Heart left ventricle (tissue), 13 donors: Measurements from ENCODE around the gene KCNS3.

ENCODE experiments used
- CTCF ChIP-seq, 12 donors: fragments of 200-600 bp; sonication (generic) in 4 of 12; IDR thresholded peaks; one replicate each; pipeline versions ENCODE4 v1.5.0 to v1.8.0; 2018 to 2022; ENCODE audit warnings: antibody characterized with exemption in 12 of 12, mild to moderate bottlenecking in 5 of 12
- POLR2A ChIP-seq, 2 donors: fragments of 450-650 bp; IDR thresholded peaks; one replicate each; pipeline ENCODE4 v1.6.1; 2017; ENCODE audit warnings: antibody characterized with exemption in 2 of 2, mild to moderate bottlenecking in 2 of 2, moderate library complexity in 2 of 2
- donor health status: ischemic (EF 13 %, LVEDD 7.1; RV severe dilation, severe dysfunction).
- donor health status: DM: no; HTN: yes; CAD: no.
- donor health status: DM: no; HTN: no; CAD: no.
- donor health status: ischemic (EF 25% LVEDD 6.9; RV normal size, moderate dysfunction).
- donor health status: ischemic (EF 25% LVEDD 5.7; RV mildly dilated, moderate dysfunction).
- donor health status: ischemic (EF 35%, LVEDD 5.7; RV mildly dilated, moderate dysfunction).
- donor health status: nonischemic (EF 11% LVEDD 7.7; RV severe dilation, severe dysfunction).
- donor health status: DM: yes; HTN: yes; CAD: no.
- donor health status: PGD.
- donor health status: ischemic (EF 29% LVEDD 5.4; RV normal size, mild dysfunction).
- donor health status: nonischemic (EF 23%, LVEDD 6.1; RV moderate dilation, normal function).

GRCh38 chr2:17845806-17846205, 32.7 kb upstream of the KCNS3 start:
- no peak for TF ChIP-seq CTCF (IDR thresholded peaks at IDR 0.05)
- no peak for TF ChIP-seq POLR2A (IDR thresholded peaks at IDR 0.05)
